Loucy (cell line): ENCODE measurements around the gene SRCIN1.

Source experiments
- EZH2phosphoT487 ChIP-seq: fragments of 200-600 bp; IDR thresholded peaks from 2 replicates; pipeline ENCODE4 v1.6.1; 2018; ENCODE audit warnings: antibody characterized with exemption, mild to moderate bottlenecking, moderate library complexity, borderline replicate concordance
- TF ChIP-seq, protein P1 (sequence below): fragments of 200-600 bp; sonication (generic); conservative IDR thresholded peaks from 2 replicates; pipeline ENCODE4 v1.5.1; 2014; ENCODE audit warnings: mild to moderate bottlenecking, antibody characterized with exemption, low read length

DNA sequence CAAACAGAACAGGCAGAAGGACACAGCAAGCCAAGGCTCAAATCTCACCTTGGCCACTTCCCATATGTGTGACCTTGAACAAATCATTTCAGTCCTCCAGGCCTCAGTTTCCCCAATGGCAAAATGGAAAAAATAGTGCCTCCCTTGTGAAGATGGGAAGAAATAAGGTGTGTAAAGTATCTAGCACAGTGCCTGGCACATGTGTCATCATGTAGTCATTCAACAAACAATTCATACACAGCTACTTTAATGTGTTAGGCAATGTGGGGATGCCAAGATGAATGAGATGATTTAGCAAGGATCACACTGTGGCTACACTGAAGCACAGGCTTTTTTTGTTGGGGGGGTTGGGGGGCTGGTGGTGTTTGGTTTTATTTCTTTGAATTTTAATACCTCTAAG, 13.3 kb downstream of the SRCIN1 start:
- TF ChIP-seq, protein P1, sequence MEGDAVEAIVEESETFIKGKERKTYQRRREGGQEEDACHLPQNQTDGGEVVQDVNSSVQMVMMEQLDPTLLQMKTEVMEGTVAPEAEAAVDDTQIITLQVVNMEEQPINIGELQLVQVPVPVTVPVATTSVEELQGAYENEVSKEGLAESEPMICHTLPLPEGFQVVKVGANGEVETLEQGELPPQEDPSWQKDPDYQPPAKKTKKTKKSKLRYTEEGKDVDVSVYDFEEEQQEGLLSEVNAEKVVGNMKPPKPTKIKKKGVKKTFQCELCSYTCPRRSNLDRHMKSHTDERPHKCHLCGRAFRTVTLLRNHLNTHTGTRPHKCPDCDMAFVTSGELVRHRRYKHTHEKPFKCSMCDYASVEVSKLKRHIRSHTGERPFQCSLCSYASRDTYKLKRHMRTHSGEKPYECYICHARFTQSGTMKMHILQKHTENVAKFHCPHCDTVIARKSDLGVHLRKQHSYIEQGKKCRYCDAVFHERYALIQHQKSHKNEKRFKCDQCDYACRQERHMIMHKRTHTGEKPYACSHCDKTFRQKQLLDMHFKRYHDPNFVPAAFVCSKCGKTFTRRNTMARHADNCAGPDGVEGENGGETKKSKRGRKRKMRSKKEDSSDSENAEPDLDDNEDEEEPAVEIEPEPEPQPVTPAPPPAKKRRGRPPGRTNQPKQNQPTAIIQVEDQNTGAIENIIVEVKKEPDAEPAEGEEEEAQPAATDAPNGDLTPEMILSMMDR = no peak
- no peak for TF ChIP-seq EZH2phosphoT487
